GM21786 (cell line): Measurements from ENCODE around the gene CKAP2.
"Not testable (repeated sequence)": the region's sequence is repeated elsewhere in the genome, so short reads cannot be mapped to it uniquely, and the experiment has no call there.

ENCODE experiments used
- ATAC-seq: cut with Tn5 transposase; IDR thresholded peaks from one replicate; pipeline ENCODE4 v1.9.1; 2021; ENCODE audit not compliant: unreplicated experiment

The CKAP2 gene, protein sequence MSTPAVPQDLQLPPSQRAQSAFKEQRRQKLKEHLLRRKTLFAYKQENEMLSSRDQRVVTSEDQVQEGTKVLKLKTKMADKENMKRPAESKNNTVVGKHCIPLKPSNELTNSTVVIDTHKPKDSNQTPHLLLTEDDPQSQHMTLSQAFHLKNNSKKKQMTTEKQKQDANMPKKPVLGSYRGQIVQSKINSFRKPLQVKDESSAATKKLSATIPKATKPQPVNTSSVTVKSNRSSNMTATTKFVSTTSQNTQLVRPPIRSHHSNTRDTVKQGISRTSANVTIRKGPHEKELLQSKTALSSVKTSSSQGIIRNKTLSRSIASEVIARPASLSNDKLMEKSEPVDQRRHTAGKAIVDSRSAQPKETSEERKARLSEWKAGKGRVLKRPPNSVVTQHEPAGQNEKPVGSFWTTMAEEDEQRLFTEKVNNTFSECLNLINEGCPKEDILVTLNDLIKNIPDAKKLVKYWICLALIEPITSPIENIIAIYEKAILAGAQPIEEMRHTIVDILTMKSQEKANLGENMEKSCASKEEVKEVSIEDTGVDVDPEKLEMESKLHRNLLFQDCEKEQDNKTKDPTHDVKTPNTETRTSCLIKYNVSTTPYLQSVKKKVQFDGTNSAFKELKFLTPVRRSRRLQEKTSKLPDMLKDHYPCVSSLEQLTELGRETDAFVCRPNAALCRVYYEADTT

DNA sequence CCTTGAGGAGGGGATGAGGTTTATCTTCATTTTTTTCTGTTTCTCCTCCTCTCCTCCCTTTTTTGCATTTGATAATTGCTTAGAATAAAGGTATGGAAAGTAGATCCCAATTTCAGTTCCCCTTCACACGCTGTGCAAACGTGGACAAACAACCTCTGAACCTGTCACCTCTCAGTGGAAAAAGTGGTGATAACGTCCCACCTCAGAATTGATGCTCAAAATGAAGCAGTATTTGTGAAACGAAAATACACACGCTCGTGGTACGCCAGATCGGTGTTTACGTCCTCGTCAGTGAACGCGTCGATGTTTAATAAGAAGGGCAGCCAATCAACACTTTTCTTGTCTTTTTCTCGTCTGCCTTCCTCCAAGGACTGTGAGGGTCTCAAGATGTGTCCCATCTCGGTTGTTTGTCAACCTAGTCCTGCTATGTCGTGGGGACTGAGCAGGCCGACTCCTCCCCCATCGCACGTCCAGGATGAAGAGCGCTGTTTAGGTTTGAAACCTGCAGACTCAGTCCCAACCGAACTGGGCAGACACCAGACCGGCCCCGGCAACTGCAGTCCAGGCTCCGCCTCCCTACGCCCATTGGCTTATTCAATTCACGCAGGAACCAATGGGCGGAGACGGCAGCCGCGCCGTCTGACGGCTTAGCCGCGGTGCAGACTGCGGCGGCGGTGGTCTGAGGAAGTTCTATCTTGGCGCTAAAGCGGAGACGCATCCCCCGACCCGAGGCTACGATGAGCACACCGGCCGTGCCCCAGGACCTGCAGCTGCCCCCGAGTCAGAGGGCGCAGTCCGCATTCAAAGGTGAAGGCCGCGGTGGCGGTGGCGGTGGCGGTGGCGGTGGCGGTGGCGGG, at the start of gene CKAP2:
Gene CKAP2 (plus strand): TSS at position 659 of the 857 bp plus-strand sequence. CDS start 79 bp downstream, at position 738.
- ATAC-seq = peak; percentile 76

DNA sequence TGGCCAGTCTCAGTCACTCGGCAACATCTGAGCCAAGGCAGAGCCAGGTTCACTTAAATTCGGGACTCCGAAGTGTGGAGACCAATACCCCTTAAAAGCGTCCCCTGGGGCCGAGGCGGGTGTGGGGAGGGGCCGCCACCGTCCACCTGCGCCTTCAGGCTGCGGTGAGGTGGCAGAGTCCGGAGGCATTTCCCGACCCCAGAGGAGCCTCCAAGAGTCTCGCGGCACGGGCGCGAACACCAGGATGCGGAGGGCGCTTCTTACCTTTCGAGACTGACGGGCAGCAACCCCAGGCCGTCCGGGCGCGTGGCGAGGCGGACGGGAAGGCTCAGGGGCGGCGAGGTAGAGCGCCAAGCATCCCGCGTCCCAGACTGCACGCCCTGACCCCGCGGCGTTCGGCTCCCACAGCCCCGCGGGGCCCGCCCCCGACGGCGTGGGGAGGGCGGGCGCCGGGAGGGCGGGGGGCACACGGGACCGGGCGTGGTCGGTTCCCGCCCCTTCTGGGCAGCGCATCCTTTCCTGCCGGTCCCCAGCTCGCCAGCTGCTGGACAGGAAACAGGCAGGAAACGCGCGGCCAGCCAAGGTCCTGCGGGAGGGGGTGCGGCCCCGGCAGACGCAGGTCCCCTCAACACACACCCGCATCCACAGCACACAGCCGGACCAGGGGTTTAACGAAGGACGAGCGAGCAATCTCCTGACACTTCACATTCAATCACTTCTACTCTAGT, 49.3 kb upstream of the CKAP2 start, which contains the start of gene THSD1:
Gene THSD1 (minus strand): TSS at position 406 of the 728 bp plus-strand sequence. CDS start 3,572 bp downstream, outside the sequence.
- no peak for ATAC-seq

DNA sequence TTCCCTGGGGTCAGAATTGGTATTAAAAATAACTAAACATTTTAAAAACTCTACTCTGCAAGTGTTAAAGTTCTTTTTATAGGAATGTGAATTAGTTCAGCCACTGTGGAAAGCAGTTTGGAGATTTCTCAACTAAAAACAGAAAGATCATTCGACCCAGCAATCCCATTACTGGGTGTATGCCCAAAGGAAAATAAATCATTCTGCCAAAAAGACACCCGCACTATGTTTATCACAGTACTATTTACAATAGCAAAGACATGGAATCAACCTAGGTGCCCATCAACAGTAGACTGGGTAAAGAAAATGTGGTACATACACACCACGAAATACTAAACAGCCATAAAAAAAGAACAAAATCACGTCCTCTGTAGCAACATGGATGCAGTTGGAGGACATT, 48.6 kb upstream of the CKAP2 start:
- no peak for ATAC-seq

DNA sequence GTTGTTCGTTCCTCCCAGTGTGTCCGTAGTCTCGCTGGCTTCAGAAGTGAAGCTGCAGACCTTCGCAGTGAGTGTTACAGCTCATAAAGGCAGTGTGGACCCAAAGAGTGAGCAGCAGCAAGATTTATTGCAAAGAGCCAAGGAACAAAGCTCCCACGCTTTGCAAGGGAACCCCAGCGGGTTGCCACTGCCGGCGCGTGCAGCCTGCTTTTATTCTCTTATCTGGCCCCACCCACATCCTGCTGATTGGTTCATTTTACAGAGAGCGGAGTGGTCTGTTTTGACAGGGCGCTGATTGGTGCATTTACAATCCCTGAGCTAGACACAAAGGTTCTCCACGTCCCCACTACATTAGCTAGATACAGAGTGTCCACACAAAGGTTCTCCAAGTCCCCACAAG, 47.8 kb upstream of the CKAP2 start:
- ATAC-seq = not testable (repeated sequence)

DNA sequence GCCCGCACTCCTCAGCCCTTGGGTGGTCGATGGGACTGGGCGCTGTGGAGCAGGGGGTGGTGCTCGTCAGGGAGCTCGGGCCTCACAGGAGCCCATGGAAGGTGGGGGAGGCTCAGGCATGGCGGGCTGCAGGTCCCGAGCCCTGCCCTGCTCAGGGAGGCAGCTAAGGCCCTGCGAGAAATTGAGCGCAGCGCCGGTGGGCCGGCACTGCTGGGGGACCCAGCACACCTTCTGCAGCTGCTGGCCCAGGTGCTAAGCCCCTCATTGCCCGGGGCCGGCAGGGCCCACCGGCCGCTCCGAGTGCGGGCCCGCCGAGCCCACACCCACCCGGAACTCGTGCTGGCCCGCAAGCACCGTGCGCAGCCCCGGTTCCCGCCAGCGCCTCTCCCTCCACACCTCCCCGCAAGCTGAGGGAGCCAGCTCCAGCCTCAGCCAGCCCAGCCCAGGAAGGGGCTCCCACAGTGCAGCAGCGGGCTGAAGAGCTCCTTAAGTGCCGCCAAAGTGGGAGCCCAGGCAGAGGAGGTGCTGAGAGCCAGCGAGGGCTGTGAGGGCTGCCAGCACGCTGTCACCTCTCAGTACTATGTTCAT, 47.1 kb upstream of the CKAP2 start:
- ATAC-seq = not testable (repeated sequence)

DNA sequence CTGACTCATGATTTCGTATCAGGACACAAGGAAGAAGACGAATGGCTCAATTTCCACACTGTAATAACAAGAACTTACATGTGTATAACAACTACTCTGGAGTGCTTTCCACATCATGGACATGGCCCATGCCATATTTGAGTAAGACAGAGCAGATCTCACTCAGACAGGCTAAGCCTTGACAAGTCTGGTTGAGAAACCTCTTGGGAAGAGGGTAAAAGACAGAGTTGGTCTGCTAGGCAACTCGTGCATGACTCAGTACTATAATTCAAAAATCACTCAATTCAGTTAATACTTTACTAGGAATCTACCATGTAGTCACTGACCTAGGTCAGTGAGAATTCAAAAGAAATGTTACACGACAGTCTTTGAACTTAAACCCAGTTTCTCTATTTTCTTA, 43.6 kb upstream of the CKAP2 start:
- peak; percentile 95 for ATAC-seq

DNA sequence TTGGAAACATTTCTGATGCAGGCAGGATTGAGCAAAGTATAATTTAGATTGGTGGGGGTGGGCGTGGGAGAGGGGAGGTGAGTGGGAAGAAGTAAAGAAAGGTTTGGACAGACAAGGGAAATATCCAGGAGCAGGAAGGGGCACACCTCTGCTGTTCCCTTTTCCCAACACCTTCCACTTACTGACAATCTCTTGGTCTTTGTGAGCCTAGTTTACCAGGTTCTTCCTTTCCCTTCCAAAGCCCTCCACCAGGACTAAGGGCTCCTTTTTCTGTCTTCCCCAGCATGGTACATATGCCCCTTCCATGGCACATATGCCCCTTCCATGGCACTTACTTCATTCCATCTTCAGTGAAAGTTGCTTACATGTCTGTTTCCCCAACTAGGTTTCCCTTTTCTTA, 43.1 kb upstream of the CKAP2 start:
- ATAC-seq = no peak

DNA sequence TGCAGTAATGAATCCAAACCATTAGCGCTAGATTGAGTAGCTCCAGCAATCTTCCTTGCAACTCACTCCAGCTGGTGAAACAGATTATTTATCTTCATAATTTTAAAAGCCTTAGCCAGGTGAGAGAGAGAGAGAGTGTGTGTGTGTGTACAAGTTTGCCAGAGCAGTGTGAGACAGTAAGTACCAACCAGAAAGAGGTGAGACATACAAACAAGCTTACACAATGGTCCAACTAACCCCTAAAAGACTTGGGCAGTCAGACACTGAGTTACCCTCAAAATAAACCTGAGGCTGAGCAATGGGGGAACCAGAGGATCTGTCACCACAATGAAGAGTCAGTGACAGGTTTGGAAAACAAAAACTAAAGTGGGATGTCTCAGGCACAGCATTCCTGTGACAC, 41.2 kb upstream of the CKAP2 start:
- no peak for ATAC-seq

DNA sequence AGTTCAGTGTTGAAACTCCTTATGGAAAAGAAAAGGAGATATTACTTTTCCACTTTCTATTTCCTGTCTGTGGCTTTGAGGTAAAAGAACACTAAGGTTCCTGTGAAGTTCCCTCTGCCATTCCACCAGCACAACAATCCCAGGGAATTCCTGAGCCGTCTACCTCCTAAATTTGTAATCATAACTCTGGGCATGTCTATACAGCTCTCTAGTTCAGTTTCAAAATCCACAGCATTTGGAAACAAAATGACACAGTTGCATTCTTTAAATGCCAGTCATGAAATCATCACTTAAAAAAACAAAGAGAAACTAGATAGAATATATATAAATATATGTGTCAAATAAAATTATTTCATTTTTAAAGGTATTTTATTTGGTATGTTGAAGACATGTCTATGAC, 40.3 kb upstream of the CKAP2 start:
- no peak for ATAC-seq

DNA sequence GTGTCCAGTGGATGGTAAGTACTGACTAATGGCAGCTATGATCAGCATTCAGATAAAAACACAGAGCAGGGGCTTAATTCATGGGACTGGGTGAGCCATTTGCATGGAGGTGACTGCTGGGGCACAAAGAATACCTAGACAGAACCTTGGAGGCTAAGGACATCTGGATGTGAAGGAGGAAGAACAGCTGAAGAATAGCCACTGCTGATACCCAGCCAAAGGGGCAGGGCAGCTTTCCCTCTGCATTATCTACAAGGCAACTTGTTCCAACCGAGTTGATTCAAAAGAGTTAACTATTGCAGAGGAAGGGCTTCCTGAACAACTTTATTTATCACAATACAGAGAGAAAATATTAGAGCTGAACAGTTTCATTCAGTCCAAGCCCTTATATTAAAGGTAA, 36.2 kb upstream of the CKAP2 start:
- ATAC-seq = no peak

DNA sequence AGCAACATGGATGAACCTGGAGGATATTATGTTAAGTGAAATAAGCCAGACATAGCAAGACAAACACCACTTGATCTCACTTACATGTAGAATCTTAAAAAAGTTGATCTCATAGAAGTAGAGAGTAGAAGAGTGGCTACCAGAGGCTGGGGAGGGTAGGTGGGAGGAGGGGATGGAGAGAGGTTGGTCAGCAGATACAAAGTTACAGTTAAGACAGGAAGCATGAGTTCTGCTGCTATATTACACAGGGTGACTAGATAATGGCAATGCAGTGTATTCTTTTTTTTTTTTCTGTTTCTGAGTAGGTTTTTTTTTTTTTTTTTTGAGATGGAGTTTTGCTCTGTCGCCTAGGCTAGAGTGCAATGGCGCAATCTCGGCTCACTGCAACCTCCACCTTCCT, 34.1 kb upstream of the CKAP2 start:
- ATAC-seq = no peak

DNA sequence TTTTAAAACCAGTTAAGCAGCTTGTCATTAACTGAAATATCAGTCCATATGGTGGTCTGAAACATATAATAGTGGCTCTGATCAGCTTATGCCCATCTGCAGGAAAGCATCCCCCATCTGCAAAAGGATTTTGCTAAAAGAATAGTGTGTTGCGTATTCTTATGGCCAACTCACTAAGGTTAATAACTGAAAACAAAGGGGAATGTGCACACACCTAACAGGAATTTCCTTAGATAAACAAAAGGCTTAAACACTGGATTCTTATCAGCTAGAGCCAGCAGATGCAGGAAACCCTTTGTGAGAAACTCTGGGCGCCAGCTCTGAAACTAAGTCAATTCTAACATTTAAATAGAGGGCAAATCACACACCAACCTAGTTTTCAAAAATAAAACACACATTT, 27.0 kb upstream of the CKAP2 start:
- ATAC-seq = no peak

DNA sequence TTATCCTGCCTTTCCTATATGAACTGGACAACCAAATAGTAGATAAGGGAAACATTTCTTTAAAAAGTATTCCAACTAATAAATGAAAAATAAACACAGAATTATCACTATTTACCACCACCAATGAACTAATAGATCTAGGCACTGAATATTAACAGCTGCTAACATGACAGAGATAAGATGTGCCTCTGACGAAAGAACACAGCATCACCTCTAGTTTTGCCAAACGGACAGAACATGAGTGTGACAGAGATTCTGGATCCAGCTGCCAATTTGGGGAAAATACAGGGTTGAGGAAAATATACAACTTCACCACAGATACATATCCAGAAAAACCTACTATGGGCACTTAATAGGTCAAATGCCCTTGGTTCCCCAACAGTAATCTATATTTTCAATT, 22.8 kb upstream of the CKAP2 start:
- ATAC-seq = no peak

DNA sequence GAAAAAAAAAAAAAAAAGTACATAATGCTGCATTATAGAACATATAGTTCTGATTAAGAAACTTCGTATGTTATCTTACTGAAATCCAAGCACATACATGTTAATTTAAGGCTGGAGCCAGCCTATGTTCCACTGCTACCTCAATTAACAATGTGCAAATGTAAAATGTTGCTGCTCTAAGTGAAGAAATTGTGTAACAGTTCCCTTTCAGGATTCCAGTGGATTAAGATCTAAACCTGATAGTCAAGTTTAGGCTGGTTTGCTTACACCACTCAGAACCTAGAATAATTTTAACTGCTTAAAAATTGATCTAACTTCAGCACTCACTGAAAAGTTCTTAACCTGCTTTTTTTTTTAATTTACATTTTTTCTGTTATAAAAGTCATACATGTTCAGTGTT, 9.0 kb upstream of the CKAP2 start:
- ATAC-seq = no peak

DNA sequence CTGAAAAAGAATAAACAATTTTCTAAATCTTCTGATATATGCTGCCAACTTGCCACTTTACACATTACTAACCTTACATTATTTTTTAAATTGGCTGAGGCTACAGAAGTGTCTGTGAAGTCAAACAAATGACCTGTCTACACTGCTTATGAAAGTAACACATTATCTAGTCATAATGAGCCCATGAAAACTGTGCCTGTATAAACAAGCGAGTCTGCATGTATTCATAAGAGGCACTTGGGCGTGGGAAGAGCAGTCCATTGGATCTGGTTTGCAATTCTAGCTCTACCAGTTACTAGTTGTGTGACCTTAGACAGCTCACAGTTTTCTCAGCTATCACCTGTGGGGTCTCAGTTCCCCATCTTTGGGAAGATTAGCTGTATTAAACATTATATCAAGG, 7.9 kb upstream of the CKAP2 start:
- no peak for ATAC-seq

DNA sequence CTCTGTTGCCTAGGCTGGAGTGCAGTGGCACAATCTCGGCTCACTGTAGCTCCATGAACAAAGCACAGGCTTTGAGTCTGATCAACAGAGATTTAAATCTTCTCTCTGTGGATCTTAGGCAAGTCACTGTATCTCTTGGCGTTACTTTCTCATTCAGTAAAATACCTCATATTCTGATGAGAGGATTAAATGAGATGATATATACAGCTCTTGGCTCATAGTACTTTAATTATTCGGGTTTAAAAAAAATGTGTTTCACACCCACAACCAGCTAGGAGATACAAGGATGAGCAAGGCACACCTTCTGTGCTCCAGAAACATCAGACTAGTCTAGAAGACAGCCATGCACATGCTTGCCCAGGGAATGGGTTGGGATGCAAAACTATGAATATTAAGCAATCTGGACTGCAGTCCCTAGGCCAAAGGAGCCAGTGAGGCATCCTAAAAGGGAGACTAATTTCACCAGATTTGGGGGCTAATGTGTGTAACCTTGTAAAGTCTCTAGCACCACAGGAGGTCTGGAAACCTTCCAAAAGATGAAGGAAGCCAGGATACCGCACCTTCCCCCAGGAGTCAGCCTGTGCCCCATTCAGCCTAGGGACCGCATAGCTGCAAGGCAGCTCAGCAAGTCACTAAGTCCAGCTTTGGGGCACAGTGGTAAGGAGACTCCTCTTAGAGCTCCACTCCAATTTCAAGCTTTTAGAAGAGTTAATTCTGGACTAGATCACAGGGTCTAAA, 7.3 kb upstream of the CKAP2 start:
- no peak for ATAC-seq

DNA sequence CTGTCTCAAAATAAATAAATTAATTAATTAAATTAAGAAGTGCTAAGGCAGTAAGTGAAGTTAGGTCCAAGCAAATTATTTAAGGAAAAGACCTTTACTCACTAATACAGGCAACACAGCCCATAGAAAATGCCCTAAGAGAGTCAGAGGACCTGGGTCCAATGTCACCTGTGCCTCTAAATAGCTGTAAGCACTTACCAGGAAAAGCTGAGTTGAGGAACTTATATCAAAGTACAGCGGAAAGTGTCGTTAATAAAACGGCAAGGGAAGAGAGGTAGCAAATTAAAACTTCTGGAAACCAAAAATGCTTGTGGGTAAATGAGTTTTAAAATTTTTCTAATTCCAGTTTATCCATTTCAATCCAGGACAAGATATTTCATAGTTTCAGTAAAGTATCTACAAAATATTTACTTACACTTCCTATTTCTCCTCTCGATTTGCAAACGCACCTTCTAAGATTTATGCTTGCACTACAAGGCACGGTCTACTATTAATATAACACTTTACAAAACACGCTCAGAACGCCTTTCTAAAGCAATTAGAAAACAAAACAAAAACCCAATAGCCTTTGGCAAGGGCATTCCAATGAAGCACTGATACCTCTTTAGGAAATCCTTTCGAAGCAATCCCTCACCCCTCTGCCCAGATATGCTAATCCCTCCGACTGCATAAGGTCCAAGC, 5.8 kb upstream of the CKAP2 start:
- ATAC-seq = no peak

DNA sequence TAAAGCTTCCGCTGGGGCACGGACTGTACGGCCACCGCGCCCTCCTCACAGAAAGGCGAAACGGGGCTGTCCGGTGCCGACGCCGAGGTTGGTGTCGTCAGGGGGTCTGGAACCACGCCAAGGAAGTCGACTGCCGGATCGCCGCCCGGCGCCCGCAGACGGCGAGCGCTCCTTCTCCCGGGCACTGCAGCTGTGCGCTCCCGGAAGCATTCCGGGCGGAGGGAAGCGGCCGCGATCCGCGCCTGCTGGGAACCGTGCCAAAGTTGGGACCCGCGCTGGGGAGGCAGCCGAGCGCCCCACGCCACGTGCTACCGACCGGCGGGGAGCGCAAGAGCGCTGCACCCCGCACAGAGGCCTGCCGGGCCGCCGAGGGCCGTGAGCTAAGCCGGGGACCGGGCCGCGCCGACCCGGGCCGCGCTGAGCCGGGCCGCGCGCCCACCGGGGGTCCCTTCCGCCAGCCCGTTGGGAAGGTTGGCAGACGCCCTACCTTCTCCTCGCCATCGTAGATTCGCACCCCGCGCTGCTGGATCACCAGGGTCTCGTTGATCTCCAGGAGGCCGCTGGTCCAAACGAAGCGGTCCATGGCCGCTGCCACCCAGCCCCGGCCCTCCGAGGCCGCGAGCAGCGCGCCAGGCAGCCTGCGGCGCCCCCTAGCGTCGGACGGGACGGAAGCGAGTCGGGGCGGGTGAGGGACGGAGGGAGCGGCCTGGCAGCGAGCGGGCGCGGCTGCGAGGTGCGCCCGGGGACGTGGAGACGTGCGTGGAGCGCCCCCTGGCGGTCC, 5.1 kb upstream of the CKAP2 start, which contains the start of gene VPS36:
Gene VPS36 (minus strand): TSS at position 623 of the 781 bp plus-strand sequence. CDS start 40 bp downstream, at position 583.
- ATAC-seq = peak; percentile 59
